Measurements from ENCODE around the gene LSM4.

LSM4 gene

DNA sequence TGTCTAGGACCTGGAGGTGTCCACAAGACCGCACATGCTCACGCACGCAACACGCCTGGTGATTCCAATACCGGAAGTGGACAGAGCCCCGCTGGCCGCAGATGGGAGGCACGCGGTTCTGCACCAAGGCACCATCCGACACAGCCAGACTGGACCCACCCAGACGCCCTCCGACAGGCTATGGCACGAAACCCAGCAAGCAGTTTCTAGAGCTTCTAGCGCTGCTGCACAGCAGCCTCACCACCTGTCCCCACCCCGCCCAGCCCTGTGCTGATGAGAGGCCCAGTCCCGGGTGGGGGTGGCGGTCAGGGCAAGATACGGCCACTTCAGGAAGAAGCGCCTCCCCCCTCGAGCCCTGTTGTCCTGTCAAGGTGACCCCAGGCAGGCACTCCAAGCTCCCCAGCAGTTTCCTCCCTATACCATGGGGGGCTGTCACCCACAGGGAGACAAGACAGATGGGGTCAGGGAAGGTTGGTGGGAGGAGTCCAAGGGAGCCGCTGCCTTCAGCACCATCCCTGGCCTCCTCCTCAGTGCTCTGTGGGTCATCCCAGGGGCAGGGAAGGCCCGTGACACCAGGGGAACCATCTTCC lies 11.3 kb downstream of the LSM4 start:
- DNase-seq (ENCODE audit: low read depth): no peak

DNA sequence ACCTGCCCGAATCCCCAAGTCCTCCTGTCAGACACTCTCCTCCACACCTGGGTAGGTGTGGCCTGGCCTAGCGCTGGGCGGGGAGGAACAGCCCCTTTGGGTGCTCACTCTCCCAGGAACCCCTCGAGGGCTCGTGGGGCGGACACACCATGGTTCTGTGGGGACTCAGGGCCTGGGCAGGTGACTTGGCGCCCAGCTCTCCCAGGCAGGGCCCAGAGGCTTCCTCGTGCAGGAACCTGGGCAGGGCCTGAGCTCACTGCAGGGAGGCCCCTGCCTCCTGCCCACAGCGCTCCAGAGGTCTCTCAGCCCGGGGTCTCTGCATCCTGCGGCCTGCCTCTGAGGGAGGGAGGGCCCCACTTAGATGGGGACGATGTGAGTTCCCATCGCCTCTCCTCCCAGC lies 11.9 kb downstream of the LSM4 start:
- no peak for DNase-seq (ENCODE audit: low read depth)

DNA sequence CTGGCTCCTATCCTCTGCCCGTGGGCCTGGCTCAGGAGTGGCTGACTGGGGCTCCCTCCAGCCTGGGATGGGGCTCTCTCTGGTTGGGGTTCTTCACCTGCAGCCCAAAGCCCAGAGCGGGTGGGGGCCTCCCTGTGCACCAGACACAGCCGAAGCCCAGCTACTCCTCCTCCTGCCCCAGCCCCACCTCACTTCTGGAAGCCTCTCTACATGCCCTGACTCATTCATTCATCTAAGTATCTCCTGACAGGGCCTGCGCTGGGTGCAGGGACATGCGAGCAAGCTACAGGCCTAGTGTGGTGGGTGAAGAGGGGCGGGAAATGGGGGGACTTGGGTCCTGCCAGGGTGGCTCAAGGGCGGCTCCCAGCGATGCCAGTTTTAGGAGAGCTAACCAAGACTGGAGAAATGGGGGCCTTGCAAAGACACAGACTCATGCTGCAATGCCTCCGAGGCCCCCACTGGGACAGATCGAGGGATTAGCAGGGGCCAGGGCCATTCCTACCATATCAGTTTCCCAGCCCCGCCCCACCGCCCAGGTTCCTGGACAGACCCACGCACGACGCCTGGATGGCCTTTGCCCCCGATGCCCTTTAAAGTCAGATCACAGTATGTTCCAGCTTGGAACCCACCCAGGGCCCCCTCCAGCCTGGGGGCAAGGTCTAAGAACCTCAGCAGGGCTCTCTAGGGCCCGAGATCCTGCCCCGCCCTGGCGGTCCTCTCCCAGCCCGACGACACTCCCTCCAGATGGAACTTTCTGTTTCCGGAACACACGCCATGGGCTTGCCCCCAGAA lies 12.6 kb downstream of the LSM4 start:
- DNase-seq (ENCODE audit: low read depth): no peak

DNA sequence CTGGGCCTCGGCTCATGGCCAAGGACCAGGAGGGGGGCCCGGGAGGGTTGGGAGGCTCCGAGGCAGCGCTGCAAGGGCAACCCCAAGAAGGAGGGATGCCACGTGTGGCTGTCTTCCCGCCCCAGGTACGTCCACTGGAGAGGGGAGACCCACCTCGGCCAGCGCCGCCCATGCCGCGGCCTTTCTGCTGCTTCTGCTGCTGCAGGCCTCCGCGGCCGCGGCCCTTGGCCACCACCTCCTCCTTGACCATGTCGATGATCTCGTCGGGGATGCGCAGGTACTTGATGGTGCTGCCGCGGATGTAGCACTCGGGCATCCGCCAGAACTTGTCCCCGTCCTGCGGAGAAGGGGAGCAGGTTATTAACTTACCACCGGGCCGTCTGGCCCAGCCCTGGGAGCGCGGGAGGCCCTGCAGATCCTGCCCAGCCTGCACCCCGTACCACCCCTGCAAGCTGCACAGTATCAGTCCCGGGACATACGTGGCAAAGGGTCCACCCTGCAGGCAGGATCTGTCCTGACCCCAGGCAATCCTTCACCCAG lies 13.3 kb downstream of the LSM4 start:
- DNase-seq (ENCODE audit: low read depth): no peak

DNA sequence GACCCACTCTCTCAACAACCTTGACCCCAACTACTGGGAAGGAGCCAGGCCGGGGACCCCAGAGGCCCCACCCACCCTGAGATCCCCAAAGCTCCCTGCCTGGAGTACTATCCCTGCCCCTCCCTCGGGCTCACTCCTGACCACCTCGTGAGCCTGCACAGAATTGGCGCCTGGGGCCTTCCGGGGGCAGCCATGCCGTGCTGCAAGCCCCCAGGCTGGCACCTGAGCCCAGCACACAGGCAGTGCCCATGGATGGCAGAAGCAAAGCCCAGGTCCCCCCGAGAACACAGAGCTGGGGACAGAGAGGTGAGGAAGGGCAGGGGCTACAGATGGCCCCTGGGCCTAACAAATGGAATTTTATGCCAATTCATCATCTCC lies 13.9 kb downstream of the LSM4 start:
- no peak for DNase-seq (ENCODE audit: low read depth)

DNA sequence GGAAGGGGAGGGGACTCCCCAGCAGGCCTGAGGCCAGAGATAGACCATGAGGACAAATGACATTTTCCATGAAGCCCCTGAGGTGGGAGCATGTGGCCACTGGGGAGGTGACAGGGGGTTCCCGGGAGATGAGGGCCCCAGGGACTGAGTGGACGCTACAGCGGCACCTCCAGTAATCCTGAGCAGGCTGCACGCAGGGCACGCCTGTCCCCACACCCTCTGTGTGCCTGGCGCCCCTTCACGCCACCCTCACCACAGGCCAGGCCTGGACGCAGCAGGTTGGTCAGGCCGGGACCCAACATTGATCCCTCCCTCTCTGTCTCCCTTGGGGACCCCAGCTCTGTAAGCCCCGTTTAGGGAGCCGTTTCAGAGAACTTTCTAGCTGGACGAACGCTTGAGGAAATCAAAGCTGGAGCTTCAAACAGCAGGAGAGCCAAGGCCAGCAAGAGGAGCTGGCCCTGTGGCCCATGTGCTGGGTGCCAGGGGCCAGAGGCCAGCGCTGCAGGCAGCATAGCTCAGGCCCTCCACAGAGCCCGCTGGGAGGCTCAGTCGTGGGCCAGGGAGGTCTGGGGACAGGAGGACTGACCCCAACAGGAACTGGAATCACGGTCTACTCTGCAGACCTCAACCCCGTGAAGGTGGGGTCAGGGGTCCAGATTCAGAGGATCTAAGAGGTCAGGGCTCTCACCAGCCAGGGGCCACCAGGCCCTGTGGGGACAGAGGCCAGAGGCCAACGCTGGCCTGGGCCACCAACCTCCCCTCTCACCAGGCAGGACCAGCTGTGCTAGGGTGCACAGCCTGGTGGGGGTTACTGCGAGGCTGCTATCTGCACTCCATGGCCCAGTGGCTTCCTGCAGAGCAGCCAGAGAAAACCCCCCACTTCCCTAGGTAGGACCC lies 14.6 kb downstream of the LSM4 start:
- no peak for DNase-seq (ENCODE audit: low read depth)

DNA sequence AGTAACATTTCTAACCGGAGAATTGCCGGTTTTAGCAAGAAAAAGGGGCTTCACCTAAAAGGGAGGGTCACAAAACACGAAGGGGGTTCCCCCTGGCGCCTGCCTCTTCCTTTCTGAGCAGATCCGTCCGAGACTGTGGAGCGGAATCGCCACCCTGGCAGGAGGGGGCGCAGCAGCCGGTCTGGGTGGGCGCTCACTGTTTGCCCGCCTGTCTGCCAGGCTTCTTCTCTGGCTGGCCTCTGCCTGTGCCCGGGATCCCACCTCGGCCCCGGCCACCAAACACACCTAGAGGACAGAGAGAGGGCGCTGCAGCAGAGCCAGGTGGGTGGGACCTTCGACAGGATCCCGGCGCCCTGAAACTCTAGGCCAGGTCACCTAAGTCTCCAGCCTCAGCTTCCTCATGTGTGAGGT lies 15.6 kb downstream of the LSM4 start:
- no peak for DNase-seq (ENCODE audit: low read depth)

DNA sequence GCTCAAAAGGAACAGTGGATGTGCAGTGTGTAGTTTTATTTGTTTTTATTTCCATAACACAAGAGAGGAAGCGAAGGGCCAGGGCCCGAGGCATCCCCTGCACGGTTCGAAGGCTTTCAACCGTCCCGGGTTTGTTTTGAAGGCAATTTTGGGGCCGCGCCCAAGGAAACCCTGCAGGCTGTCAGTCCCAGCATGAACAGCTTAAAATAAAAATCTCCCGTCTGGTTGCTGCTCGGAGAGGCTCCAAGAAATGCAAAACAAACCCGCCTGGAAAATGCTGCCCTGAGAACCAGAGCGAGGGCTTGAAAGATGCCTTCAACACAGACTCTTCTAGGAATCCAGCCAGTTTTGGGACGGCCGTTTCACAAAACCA lies 16.0 kb downstream of the LSM4 start:
- no peak for DNase-seq (ENCODE audit: low read depth)

DNA sequence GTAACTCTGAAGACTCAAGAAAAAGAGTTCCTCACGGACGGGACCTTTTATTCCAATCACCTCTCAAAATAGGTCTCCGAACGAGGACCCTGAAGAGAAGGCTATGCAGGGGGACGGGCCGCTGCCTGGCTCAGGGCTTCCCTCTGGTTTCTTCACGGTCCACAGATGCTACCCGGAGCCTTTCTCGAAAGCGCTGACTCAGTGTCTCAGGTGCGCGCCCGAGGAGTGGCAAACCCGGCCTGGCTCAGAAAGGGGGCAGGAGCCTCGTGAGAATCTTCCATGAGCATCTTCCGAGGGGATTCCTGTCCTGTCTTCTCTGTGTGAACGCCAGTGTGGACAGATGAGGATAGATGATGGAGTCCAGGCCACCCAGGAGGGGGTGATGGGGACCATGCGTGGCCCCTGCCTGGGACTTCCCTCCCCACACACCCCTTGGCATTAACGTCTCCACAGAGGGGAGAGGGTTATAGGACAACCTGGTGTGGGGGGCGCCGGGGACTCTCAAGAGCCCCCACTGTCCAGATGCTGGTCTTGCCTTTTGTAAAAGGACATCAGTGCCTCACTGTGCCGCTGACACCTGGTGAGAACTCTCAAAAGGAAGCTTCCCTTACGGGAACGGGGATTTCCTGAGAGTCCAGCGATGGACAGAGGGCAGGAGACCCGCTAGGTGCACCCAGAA lies 16.5 kb downstream of the LSM4 start:
- no peak for DNase-seq (ENCODE audit: low read depth)

DNA sequence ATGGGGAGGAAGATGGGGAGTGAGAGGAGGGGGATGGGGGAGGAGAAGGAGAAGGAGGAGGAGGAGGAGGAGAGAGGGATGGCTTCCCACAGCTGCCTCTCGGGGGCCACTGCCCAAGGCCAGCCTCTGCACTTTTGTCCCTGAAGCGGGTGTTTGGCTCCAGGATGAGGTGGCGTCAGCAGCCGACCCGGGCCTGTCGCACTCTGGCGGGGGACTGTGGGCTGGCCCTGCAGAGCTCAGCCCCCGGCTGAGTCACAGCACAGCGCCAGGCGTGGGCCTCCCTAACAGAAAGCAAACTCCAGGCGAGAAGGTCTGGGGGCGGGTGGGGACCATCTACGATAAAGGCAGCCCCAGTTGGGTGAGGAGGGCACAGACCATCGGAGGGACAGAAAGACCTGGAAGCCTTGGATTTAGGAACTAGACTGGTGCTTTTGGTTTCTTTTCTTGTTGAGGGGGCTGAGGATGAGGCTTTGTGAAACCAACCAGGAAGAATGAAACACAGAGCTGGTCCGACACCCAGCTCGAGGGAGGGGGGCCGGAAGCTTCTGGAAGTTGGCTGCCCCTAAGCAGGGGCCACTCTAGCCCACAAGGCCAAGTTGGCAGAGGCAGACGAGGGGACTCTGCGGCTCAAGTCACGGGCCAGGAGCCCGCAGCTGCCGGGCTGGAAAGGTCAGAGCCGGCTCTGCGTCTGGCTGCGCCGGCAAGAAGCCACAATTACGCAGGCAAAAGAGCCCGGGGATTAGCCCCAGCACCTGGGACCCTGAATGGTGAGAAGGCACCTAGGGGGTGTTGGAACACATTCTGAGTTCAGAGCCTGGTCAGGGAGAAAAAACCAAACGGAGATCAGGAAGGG lies 18.2 kb downstream of the LSM4 start:
- peak; percentile 83 for DNase-seq (ENCODE audit: low read depth)

DNA sequence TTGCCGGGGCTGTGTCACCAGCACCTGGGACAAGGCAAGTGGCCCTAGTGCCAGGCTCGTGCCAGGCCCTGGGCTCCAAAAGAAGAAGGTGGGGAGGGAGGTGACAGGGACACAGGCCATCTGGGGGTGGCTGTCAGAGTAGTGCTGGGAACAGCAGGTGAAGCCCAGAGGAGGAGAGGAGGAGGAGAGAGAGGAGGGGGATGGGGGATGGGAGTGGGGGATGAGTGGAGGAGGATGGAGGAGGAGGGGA lies 18.7 kb downstream of the LSM4 start:
- DNase-seq (ENCODE audit: low read depth): no peak

DNA sequence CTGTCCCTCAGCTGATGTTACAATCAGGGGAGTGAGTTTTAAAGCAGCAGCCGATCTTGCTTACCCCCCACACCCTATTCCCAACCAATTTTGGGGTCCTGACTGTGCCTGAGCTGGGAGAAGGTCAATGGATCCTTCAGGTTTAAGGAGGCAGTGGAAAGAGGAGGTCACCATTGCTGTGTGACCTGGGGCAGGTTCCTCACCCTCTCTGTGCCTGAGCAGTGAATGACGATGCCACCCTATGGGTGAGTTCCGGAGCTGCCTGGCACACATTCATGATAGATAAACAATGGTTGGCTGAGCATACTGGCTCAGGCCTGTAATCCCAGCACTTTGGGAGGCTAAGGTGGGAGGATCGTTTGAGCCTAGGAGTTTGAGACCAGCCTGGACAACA lies 21.2 kb downstream of the LSM4 start:
- DNase-seq (ENCODE audit: low read depth): no peak

DNA sequence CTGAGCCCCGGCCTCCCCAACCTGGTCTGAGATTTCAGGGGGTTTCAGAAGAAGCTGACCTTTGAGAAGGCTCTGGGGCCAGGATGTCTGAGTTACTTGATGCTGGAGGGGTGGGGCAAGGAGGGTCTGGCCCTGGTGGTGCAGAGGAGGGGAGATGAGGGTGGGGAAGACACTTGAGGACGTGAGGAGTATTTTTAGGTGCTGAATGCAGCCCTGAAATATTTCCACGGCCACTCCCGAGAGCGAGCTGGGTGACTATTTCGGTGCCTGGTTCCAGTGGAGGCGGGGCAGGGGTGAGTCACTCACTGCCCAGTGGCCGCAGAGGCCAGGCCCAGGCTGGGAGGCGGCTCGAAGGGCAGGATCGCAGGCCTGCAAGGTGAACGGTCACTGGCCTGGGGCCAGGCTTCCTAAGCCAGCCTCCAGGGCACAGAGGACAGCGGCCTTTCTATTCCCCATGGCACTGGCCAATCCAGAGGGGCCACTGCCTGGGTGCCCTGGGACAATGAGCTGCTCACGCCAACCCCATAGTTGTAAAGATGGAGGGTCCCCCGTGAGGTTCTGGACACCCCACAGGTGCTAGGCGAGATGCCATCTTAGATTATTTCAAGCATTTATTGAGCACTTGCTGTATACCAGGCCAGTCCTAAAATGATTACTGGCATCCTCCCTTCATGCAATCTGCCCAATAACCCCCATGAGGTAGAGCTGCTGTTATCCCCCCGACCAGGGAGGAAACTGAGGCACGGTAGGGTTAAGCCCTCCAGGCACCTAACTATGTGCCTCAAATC lies 21.8 kb downstream of the LSM4 start:
- peak; percentile 85 for DNase-seq (ENCODE audit: low read depth)

DNA sequence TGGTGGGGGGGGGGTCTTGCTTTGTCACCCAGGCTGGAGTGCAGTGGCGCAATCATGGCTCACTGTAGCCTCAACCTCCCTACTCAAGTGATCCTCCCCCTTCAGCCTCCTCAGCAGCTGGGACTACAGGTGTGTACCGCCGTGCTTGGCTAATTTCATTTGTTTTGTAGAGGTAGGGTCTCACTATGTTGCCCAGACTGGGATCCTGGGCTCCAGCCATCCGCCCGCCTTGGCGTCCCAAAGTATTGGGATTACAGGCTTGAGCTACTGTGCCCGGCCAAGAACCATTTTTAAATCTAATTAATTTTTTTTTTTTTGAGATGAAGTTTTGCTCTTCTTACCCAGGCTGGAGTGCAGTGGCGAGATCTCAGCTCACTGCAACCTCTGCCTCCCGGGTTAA lies 23.2 kb downstream of the LSM4 start:
- DNase-seq (ENCODE audit: low read depth): no peak

DNA sequence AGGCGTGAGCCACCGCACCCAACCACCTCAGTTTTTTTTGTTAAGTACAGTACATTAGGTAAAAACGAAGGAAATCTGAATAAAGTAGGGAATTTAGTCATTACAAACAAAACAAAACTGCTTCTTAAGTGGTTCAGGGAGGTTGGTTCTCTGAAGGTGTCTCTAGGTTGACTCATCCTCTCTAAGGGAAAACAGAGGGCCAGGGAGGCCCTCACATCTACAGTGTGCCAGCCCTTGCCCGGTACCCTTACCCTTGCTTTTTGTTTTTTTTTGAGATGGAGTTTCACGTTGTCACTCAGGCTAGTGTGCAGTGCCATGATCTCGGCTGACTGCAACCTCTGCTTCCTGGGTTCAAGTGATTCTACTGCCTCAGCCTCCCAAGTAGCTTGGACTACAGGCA lies 24.3 kb downstream of the LSM4 start:
- peak; percentile 48 for DNase-seq (ENCODE audit: low read depth)

DNA sequence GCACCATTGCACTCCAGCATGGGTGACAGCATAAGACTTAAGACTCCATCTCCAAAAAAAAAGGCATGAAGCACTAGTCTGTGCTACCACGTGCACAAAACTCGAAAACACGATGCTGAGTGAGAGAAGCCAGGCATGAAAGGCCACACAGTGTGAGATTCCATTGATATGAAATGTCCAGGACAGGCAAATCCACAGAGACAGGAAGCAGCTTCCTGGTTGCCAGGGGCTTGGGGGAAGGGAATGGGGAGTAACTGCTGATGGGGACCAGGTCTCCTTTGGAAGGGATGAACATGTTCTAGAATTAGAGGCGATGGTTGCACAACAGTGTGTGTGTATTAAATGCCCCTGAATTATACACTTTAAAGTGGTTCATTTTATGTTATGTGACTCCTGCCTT lies 25.6 kb downstream of the LSM4 start:
- no peak for DNase-seq (ENCODE audit: low read depth)

DNA sequence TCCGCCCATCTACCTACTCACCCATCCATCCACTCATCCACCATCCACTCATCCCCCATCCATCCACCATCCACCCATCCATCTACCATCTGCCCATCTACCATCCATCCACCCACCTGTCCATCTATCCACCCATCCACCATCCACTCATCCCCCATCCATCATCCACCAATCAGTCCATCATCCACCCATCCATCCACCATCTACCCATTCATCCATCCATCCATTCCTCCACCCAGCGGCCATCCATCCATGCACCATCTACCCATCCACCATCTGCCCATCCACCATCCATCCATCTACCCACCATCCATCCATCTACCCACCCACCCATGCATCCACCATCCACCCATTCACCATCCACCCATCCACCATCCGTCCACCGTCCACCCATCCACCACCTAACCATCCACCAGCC lies 27.8 kb downstream of the LSM4 start:
- DNase-seq (ENCODE audit: low read depth): no peak

DNA sequence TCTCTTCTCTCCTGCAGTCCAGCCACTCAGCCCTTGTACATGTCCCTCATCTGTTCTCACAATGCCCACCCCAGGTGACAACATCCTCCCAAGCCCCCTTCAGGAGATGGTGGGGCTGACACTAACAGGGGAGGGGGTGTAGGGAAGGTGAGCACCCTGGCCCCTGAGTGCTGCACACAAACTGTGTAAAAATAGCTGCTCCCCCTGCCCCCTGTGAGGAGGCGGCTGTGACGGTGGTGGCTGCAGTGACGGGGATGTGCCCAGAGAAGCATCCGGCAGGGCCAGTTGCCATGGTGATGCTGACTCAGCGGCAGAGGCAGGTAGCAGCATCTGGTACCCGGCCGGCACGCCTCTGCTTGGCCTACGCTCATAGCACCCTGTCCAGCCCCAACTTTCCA lies 28.4 kb downstream of the LSM4 start:
- no peak for DNase-seq (ENCODE audit: low read depth)

DNA sequence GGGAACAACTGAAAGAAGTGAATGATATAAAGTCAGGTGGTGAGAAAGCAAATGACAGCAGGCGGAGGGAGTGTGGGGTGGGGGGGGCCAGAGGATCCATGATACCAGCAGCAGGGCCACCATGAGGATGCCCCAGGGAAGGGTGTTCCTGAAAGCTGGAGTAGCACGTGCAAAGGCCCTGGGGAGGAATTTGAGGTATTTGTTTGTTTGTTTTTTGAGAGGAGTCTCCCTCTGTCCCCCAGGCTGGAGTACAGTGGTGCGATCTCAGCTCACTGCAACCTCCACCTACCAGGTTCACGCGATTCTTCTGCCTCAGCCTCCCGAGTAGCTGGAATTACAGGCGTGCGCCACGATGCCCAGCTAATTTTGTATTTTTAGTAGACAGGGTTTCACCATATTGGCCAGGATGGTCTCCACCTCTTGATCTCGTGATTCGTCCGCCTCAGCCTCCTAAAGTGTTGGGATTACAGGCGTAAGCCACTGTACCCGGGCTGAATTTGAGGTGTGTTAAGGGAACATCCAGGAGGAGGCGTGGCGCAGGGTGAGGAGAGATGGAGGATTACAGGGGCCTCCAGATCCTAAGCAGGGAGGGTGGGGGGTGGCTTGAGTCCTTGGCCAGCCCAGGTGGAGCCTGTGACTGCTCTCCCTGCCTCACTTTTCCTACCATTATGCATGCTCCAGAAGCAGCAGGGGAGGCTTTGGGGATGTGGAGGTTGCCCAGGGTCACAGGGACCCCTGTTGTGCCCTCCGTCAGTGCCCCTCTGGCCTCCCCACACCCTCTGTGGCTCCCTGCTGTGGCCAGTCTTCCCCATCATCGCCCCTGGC lies 29.0 kb downstream of the LSM4 start:
- no peak for DNase-seq (ENCODE audit: low read depth)
